Aorta (tissue), 5 donors: ENCODE results near the gene RCBTB2. TPM values are rescaled to one million over a fixed set of nuclear protein-coding genes. Genes with fewer than 3 reads are reported as not detected.
"Not testable (repeated sequence)": the region's sequence is repeated elsewhere in the genome, so short reads cannot be mapped to it uniquely, and the experiment has no call there.

Experiments
- ATAC-seq: fragments of 200-7000 bp; cut with Tn5 transposase; one replicate; pipeline ENCODE4 v1.9.1; 2022; ENCODE audit warnings: moderate library complexity; ENCODE audit not compliant: low FRiP score
- DNase-seq, 2 donors: peaks; one replicate each; pipeline ENCODE4 v3.0.0-alpha.2; 2020
- H3K27ac ChIP-seq, 2 donors: one replicate each; pipeline ENCODE4 v1.5.1; 2013; ENCODE audit warnings: low read length in 2 of 2, mild to moderate bottlenecking in 2 of 2, moderate library complexity in 2 of 2, control low read depth in 1 of 2, inconsistent platforms in 1 of 2, low read depth in 1 of 2
- H3K27me3 ChIP-seq, 2 donors: one replicate each; pipeline ENCODE4 v1.6.1; 2013; ENCODE audit warnings: control low read depth in 1 of 2, low read length in 1 of 2, mild to moderate bottlenecking in 1 of 2, moderate library complexity in 1 of 2; ENCODE audit not compliant: insufficient read depth in 2 of 2, control insufficient read depth in 1 of 2
- H3K36me3 ChIP-seq, 2 donors: one replicate each; pipeline ENCODE4 v1.6.1; 2013; ENCODE audit warnings: control low read depth in 1 of 2, low read length in 1 of 2, mild to moderate bottlenecking in 1 of 2; ENCODE audit not compliant: insufficient read depth in 2 of 2, control insufficient read depth in 1 of 2
- H3K4me1 ChIP-seq, 2 donors: one replicate each; pipeline ENCODE4 v1.6.1; 2013; ENCODE audit warnings: low read length in 2 of 2, control low read depth in 1 of 2, mild to moderate bottlenecking in 1 of 2, moderate library complexity in 1 of 2; ENCODE audit not compliant: insufficient read depth in 2 of 2, control insufficient read depth in 1 of 2
- H3K4me3 ChIP-seq, 2 donors: one replicate each; pipeline ENCODE4 v1.5.1; 2013; ENCODE audit warnings: low read length in 2 of 2, control low read depth in 1 of 2, mild to moderate bottlenecking in 1 of 2
- H3K9me3 ChIP-seq: one replicate; pipeline ENCODE4 v1.6.1; 2013; ENCODE audit warnings: mild to moderate bottlenecking, low read length; ENCODE audit not compliant: control insufficient read depth
- WGBS, 2 donors: extraction: QIAGEN DNeasy Blood & Tissue Kit; methylation state at CpG; one replicate each; pipeline ENCODE4 v1.1.7; 2013; 5-methylcytosine and 5-hydroxymethylcytosine counted together
- intact Hi-C, 2 donors: fragments of 100-400 bp; cut with DNase I; formaldehyde crosslinking; loops; one replicate each; pipeline versions ENCODE4 v1.14.2 to v1.15.0; 2022
- polyA plus RNA-seq, 2 donors: library from polyadenylated mRNA; stranded (reverse); fragments of 200-250 nt; gene quantifications; one replicate each; pipeline ENCODE4 v1.2.3, GENCODE V29; 2013
- total RNA-seq, 2 donors: library from RNA; stranded (reverse); fragmentation: NEBNext Ultra II Directional; extraction: Animal tissue kit (Norgen Biotek cat#: 25700); gene quantifications; one replicate each; pipeline ENCODE4 v1.2.1, GENCODE V29; 2021
- donor health status: healthy with polysubstance abuse.
- donor health status: Bipolar disorder and iron deficiency.
- donor health status: DM: no; HTN: no; CAD: no.
- donor health status: DM: no; HTN: no; CAD: no.
- donor health status: DM: yes; HTN: yes; CAD: no.

Gene RCBTB2
- total and polyA plus RNA-seq, 4 donors, result 10.9 to 25.7 (median 16.2) TPM

GRCh38 chr13:48477191-48477855 lies 55.6 kb downstream of the RCBTB2 start:
- Histone ChIP-seq H3K36me3 (peaks cover 0 to 2% of the 10 kb centered on the region in 2 donors), H3K27ac (no peak overlapping the region), H3K9me3 (no peaks in the 10 kb centered on the region), H3K27me3 (no peaks in the 10 kb centered on the region), H3K4me1 (no peaks in the 10 kb centered on the region), H3K4me3 (no peak overlapping the region)
- intact Hi-C loops, result no loop called here
- no peak for DNase-seq
- WGBS, 2 donors, result 92 to 98% methylated on average over 2 of the region's 2 CpGs
- ATAC-seq, result no peak

GRCh38 chr13:48476686-48477085 lies 56.2 kb downstream of the RCBTB2 start:
- H3K4me1 ChIP-seq, result no peaks in the 10 kb centered on the region
- H3K4me3 ChIP-seq, result no peak overlapping the region
- DNase-seq, result no peak
- WGBS, 2 donors, result 52 to 61% methylated on average over 4 of the region's 4 CpGs
- no peaks in the 10 kb centered on the region for H3K27me3 ChIP-seq
- peaks cover 0 to 2% of the 10 kb centered on the region in 2 donors for H3K36me3 ChIP-seq
- H3K27ac ChIP-seq, result no peak overlapping the region
- no peaks in the 10 kb centered on the region for H3K9me3 ChIP-seq
- ATAC-seq, result no peak
- intact Hi-C loops, result no loop called here

- Histone ChIP-seq H3K4me1 (no peaks in the 10 kb centered on the region), H3K36me3 (peaks cover 0 to 2% of the 10 kb centered on the region in 2 donors), H3K27me3 (no peaks in the 10 kb centered on the region), H3K9me3 (no peaks in the 10 kb centered on the region), H3K27ac (no peak overlapping the region), H3K4me3 (no peak overlapping the region)
- intact Hi-C loops, result no loop called here
- ATAC-seq (no peak), DNase-seq (no peak)
Measured at GRCh38 chr13:48476215-48476614, 56.7 kb downstream of the RCBTB2 start.

- Histone ChIP-seq H3K27me3 (no peaks in the 10 kb centered on the region), H3K9me3 (no peaks in the 10 kb centered on the region), H3K36me3 (peaks cover 0 to 2% of the 10 kb centered on the region in 2 donors), H3K4me3 (no peak overlapping the region), H3K27ac (no peak overlapping the region), H3K4me1 (no peaks in the 10 kb centered on the region)
- no peak for DNase-seq
- intact Hi-C loops, result no loop called here
- ATAC-seq, result no peak
- WGBS, 2 donors, result 93 to 95% methylated on average over 2 of the region's 2 CpGs
Measured at GRCh38 chr13:48475230-48475629, 57.6 kb downstream of the RCBTB2 start.

- intact Hi-C loops, result no loop called here
- peaks cover 0 to 2% of the 10 kb centered on the region in 2 donors for H3K36me3 ChIP-seq
- DNase-seq (no peak), ATAC-seq (peak; percentile 29)
- H3K27me3 ChIP-seq, result no peaks in the 10 kb centered on the region
- no peak overlapping the region for H3K27ac ChIP-seq
- 92 to 94% methylated on average over 28 of the region's 28 CpGs for WGBS, 2 donors
- H3K4me1 ChIP-seq, result no peaks in the 10 kb centered on the region
- no peaks in the 10 kb centered on the region for H3K9me3 ChIP-seq
- H3K4me3 ChIP-seq, result no peak overlapping the region
Measured at GRCh38 chr13:48457578-48458242, 75.2 kb downstream of the RCBTB2 start.

GRCh38 chr13:48456546-48456945 lies 76.3 kb downstream of the RCBTB2 start:
- Histone ChIP-seq H3K9me3 (no peaks in the 10 kb centered on the region), H3K27me3 (no peaks in the 10 kb centered on the region), H3K4me1 (no peaks in the 10 kb centered on the region), H3K36me3 (peaks cover 0 to 2% of the 10 kb centered on the region in 2 donors), H3K27ac (no peak overlapping the region), H3K4me3 (no peak overlapping the region)
- WGBS, 2 donors, result 96 to 98% methylated on average over 10 of the region's 10 CpGs
- intact Hi-C loops, result no loop called here
- no peak for DNase-seq
- ATAC-seq, result no peak

GRCh38 chr13:48451196-48451595 lies 81.7 kb downstream of the RCBTB2 start:
- intact Hi-C loops, H3K27me3 ChIP-seq, DNase-seq, H3K27ac ChIP-seq, H3K4me1 ChIP-seq, H3K36me3 ChIP-seq, H3K9me3 ChIP-seq, H3K4me3 ChIP-seq, ATAC-seq: not testable (repeated sequence)

GRCh38 chr13:48449656-48450055 lies 83.2 kb downstream of the RCBTB2 start:
- ATAC-seq (no peak), DNase-seq (no peak)
- intact Hi-C loops, result loop anchor here (5.0 kb wide), 1 partner anchor 37 kb away; the partner anchor contains the start of gene LPAR6 (in 2 of the 2)
- Histone ChIP-seq H3K36me3 (no peaks in the 10 kb centered on the region), H3K27me3 (no peaks in the 10 kb centered on the region), H3K9me3 (no peaks in the 10 kb centered on the region), H3K4me1 (peaks cover 0 to 2% of the 10 kb centered on the region in 2 donors), H3K27ac (no peak overlapping the region), H3K4me3 (no peak overlapping the region)
- 84 to 87% methylated on average over 2 of the region's 2 CpGs for WGBS, 2 donors
